Lower leg skin (tissue), 4 donors: ENCODE data around the gene CCDC158. TPM values are rescaled to one million over a fixed set of nuclear protein-coding genes. Genes with fewer than 3 reads are reported as not detected.

Source experiments
- DNase-seq, 2 donors: peaks; one replicate each; pipeline ENCODE4 v3.0.0-alpha.2; 2019; ENCODE audit warnings: low spot score in 2 of 2
- H3K4me3 ChIP-seq: fragments of 200-600 bp; sonication (generic); 2 replicates; pipeline ENCODE4 v1.5.1; 2017; ENCODE audit warnings: mild to moderate bottlenecking, low read depth; ENCODE audit not compliant: poor library complexity, severe bottlenecking
- POLR2A ChIP-seq, 2 donors: fragments of 450-650 bp; IDR thresholded peaks; one replicate each; pipeline ENCODE4 v1.6.1; 2016 to 2017; ENCODE audit warnings: antibody characterized with exemption in 2 of 2, mild to moderate bottlenecking in 1 of 2, moderate library complexity in 1 of 2
- WGBS, 2 donors: methylation state at CpG; one replicate each; pipeline ENCODE4 v1.1.5; 2018; 5-methylcytosine and 5-hydroxymethylcytosine counted together
- intact Hi-C: fragments of 100-400 bp; cut with DNase I; formaldehyde crosslinking; loops from one replicate; pipeline ENCODE4 v1.15.0; 2023; ENCODE audit warnings: low total_unique reads
- total RNA-seq, 4 donors: library from RNA; depleted of rRNA; stranded (reverse); fragments of >200 nt; gene quantifications; one replicate each; pipeline ENCODE4 v1.1.0, GENCODE V29; 2016
- TF ChIP-seq, protein P1 (sequence below), 3 donors: fragments of 450-650 bp; IDR thresholded peaks; one replicate each; pipeline ENCODE4 v1.5.1; 2016; ENCODE audit warnings: antibody characterized with exemption in 3 of 3, mild to moderate bottlenecking in 3 of 3, moderate library complexity in 2 of 3

CCDC158 gene
- total RNA-seq, 4 donors from 2014 or later: 0.19 to 0.36 (median 0.22) TPM; not detected in 1

DNA sequence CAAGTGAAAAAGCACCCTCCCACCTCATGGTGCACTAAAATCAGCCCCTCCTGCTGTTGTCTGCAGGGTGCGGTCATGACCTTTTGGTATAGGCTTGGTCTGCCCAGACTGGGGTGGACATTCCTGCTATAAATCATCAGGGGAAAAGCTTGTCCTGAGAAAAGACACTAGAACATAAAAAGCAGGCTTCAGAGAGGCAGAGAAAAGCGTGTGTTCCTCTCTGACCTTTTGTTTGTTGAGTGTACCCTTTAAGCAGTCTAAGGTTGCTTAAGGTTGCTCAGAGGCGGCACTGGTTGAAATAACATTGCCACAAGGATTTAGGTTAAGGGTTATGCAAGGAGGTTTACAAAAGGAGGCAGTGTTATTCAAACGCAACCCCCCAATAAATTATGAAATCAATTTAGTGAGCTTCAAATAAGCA is 43.5 kb downstream of the CCDC158 start:
- WGBS, 2 donors: 71 to 78% methylated on average over 4 of the region's 4 CpGs
- H3K4me3 ChIP-seq: no peak overlapping the region
- no peak for DNase-seq
- TF ChIP-seq, protein P1, sequence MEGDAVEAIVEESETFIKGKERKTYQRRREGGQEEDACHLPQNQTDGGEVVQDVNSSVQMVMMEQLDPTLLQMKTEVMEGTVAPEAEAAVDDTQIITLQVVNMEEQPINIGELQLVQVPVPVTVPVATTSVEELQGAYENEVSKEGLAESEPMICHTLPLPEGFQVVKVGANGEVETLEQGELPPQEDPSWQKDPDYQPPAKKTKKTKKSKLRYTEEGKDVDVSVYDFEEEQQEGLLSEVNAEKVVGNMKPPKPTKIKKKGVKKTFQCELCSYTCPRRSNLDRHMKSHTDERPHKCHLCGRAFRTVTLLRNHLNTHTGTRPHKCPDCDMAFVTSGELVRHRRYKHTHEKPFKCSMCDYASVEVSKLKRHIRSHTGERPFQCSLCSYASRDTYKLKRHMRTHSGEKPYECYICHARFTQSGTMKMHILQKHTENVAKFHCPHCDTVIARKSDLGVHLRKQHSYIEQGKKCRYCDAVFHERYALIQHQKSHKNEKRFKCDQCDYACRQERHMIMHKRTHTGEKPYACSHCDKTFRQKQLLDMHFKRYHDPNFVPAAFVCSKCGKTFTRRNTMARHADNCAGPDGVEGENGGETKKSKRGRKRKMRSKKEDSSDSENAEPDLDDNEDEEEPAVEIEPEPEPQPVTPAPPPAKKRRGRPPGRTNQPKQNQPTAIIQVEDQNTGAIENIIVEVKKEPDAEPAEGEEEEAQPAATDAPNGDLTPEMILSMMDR (IDR thresholded peaks at IDR 0.05): no peak
- no peak for TF ChIP-seq POLR2A (IDR thresholded peaks at IDR 0.05)
- intact Hi-C loops: no loop called here

DNA sequence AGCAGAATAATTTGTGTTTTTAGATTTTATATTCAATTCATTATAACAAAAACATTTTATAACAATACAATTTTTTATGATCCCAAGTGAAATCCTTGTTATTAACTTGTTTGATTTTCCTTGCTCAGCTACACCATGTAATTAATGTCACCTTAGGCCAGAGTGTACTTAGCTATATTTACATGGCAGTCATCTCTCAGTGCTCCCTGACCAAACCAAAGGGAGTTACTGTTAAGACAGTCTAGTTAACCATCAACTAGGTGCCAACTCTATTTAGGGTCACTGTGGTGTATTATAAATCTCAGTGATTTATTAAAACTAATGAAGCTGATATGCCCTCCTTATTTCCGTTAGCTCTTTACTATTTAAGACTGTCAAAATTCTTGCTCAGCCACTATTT is 44.4 kb downstream of the CCDC158 start:
- 93 to 95% methylated on average over 1 of the region's 1 CpG for WGBS, 2 donors
- TF ChIP-seq, protein P1 (IDR thresholded peaks at IDR 0.05): no peak
- no peak for TF ChIP-seq POLR2A (IDR thresholded peaks at IDR 0.05)
- H3K4me3 ChIP-seq: no peak overlapping the region
- intact Hi-C loops: no loop called here
- no peak for DNase-seq

DNA sequence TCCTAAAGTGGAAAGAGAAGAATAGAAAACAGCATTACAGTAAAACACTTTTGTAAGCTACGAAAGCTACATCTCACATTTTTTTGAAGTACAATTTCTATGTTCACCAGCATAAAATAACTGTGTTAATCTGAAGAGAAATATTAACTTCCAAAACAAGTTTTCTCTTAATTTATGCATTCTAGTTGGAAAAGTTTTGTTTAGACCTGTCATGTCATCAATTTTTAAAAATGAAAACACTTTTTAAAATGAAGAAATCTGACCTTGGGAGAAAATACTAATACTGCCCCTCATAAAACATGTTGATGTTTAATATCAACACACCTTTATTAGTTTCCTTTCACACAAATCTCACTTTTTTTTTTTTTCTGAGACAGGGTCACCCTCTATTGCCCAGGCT is 45.2 kb downstream of the CCDC158 start:
- DNase-seq: no peak
- intact Hi-C loops: no loop called here
- no peak overlapping the region for H3K4me3 ChIP-seq
- TF ChIP-seq, protein P1 (IDR thresholded peaks at IDR 0.05): no peak
- TF ChIP-seq POLR2A (IDR thresholded peaks at IDR 0.05): no peak
- 69 to 77% methylated on average over 1 of the region's 1 CpG for WGBS, 2 donors

DNA sequence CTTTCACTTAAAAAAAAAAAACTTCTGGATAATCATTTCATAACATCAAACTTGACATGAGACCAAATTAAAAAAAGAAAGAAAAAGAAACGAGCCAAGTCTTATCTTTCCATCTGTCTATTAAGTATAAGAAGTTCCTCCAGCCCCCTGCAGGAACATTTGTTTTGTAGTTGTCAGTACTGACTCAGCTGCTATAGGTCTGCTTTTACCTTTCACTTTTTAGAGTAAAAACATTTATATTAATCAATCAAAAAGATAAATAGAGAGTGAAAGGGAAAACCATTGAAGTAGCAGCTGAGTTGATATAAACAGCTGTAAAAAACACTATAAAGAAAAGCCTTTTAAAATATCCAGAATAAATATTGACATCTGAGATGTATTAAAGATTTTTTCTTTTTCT is 46.1 kb downstream of the CCDC158 start:
- no peak overlapping the region for H3K4me3 ChIP-seq
- no peak for DNase-seq
- no peak for TF ChIP-seq POLR2A (IDR thresholded peaks at IDR 0.05)
- TF ChIP-seq, protein P1 (IDR thresholded peaks at IDR 0.05): no peak
- intact Hi-C loops: no loop called here
- WGBS, 2 donors: 3 to 15% methylated on average over 1 of the region's 1 CpG

DNA sequence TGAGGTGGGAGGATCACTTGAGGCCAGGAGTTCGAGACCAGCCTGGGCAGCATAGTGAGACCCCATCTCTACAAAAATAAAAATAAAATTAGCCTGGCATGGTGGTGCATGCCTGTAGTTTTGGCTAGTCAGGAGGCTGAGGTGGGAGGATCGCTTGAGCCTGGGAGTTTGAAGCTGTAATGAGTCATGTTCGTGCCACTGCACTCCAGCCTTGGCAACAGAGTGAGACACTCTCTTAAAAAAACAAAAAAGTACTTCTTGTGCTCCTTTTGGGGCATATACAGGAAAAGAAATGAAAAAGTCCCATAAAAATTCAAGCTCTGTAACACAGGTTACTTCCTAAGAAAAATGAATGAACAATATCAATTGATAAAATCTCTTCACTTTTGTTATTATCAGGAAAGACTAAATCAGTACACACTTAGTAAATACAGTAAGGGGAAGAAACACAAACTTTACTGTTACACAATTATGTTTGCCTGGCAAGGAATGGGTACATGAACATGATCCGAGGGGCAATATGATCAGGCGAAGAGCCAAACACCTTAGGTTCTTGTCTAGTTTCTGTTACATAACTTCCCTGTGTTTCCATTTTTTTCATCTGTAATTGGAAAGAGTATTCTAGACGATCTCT is 46.9 kb downstream of the CCDC158 start:
- WGBS, 2 donors: 35 to 42% methylated on average over 6 of the region's 6 CpGs
- DNase-seq: no peak
- TF ChIP-seq, protein P1 (IDR thresholded peaks at IDR 0.05): no peak
- no peak for TF ChIP-seq POLR2A (IDR thresholded peaks at IDR 0.05)
- intact Hi-C loops: no loop called here
- no peak overlapping the region for H3K4me3 ChIP-seq

DNA sequence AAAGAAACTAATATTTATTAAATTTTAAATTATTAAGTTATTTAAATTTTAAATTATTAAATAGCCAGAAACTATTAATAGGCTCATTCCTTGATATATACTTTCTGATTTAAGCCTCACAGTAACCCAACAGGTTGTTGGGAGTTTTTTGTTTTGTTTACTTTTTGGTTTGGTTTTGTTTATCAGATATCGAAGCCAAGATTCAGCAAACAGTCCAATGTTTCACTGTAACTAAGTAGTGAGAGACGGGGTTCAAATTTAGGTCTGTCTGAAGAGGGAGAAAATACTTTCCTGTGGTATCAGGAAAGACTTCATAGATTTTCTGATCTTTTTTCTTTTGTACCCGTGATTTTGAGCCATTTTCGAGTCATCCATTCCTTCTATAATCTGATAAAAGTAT is 54.2 kb downstream of the CCDC158 start:
- no peak for TF ChIP-seq POLR2A (IDR thresholded peaks at IDR 0.05)
- TF ChIP-seq, protein P1 (IDR thresholded peaks at IDR 0.05): no peak
- no peak overlapping the region for H3K4me3 ChIP-seq
- intact Hi-C loops: no loop called here
- no peak for DNase-seq
- 84 to 88% methylated on average over 4 of the region's 4 CpGs for WGBS, 2 donors
